GM12872 (cell line): Measurements from ENCODE around the gene LRP1B.

ENCODE experiments used
- TF ChIP-seq, protein P1 (sequence below): IDR thresholded peaks from 3 replicates; pipeline ENCODE4 v1.5.1; 2011; ENCODE audit warnings: low read depth, mild to moderate bottlenecking, low read length, moderate library complexity; ENCODE audit not compliant: insufficient read depth

Gene LRP1B

DNA sequence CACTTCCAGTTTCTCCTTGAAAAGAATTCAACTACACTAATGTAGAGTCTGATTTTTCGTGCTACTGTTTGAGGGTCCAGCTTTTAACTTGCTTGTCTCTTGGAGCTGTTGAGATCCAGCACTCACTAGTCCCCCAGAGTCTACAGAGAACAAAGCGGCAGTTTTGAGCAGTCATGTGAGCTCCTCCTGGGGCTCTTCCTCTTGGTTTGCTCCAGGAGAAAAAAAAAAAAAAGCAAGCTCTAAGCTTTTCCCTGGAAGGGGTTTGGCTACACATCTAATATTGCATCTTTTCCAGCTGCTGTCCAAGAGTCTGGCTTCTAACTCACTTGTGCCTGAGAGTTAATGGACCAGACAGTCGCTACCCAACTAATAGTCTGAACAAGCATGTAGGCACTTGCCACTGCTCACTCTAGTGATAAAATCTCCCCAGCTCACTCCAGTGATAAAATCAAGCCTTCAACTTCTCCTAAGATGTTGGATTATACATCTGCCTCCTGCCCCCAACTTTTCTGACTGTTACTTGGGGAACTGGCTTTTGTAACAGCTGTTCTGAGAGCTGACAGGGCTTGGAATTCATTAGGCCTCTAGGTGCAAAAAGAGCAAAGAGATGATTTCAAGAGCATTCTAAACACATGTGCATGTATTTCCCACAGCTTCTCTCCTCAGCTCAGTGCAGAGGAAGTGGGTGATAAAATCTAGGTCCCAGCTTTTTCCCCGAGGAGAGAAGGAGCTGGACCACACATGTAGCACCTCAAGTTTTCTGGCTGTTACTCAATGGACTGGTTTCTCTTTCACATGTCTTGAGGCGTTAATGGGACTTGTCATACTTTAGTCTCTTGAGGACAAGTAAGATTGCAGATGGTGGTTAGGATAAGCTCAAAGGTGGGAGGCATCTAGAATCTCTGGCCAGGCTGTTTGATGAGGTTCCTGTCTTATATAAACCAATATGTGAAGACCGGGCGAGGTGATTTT lies 750.5 kb downstream of the LRP1B start:
- TF ChIP-seq, protein P1, sequence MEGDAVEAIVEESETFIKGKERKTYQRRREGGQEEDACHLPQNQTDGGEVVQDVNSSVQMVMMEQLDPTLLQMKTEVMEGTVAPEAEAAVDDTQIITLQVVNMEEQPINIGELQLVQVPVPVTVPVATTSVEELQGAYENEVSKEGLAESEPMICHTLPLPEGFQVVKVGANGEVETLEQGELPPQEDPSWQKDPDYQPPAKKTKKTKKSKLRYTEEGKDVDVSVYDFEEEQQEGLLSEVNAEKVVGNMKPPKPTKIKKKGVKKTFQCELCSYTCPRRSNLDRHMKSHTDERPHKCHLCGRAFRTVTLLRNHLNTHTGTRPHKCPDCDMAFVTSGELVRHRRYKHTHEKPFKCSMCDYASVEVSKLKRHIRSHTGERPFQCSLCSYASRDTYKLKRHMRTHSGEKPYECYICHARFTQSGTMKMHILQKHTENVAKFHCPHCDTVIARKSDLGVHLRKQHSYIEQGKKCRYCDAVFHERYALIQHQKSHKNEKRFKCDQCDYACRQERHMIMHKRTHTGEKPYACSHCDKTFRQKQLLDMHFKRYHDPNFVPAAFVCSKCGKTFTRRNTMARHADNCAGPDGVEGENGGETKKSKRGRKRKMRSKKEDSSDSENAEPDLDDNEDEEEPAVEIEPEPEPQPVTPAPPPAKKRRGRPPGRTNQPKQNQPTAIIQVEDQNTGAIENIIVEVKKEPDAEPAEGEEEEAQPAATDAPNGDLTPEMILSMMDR, result no peak

DNA sequence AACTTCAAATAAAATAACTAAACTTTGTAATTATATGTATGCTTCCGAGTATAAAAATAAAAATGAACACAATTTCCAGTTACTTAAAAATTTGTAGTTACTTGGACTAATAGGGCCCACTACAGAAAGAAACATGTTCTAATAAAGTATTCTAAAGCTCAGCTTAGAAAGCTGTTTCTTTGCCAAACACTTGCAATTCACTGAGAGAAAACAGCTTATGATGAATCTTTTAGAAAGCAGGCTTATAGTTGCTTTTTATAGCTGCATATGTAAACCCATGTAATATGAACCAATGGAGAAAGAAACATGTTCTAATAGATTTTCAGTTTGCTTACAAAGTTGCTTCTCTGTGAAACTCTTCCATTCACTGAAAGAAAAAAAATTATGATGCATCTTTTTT lies 766.0 kb downstream of the LRP1B start:
- TF ChIP-seq, protein P1, result no peak

DNA sequence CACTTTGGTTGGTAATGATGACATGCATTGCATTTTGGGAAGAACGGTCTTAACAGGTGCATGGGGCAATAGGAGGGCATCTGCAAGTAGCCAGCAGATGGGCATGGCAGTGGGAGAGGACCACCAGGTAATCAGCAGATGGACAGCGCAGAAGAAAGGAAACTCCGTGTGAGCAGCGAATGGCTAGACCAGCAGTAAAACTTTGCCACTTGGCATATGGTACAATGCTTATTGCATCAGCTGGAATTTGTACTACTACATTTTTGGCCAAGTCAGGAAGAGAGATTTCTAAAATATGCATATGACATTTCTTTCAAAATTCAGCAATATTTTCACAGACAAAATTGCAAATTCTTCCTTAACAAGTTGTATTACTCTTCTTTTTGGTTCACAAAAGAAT lies 768.5 kb downstream of the LRP1B start:
- TF ChIP-seq, protein P1, result no peak

DNA sequence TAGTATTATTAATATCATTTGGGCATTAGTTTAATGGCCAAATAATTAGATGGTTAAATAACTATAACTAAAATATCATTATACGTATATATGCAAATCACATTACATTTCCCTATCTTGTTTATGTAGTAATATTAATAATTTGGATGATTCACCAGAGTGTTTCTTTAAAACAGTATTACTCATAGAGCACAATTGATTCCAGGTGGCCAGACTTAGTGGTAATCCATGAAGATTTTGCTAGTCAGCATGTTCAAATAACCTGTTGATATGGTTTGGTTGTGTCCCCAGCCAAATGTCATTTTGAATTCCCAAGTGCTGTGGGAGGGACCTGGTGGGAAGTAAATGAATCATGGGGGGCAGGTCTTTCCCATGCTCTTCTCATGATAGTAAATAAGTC lies 782.3 kb downstream of the LRP1B start:
- TF ChIP-seq, protein P1, result no peak

DNA sequence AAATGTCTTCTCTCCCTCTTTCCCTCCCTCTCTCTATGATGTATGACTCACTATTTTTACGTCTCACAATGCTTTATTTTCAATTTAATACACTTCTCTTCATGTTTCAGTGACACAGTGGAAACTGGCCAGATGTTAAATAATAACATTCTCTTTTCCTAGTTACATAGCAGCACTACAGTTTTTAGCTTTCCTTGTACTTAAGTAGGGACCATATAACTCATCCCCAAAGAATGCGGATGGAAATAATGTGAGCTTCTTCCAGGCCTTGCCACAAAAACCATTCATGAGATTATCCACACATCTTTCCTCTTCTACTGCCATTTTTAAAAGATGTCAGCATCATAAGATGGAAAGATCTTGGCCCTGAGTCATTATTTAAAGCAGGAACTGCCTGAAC lies 789.4 kb downstream of the LRP1B start:
- TF ChIP-seq, protein P1, result no peak

- TF ChIP-seq, protein P1, result no peak
Observed at GRCh38 chr2:141331127-141331526, 799.7 kb downstream of the LRP1B start.

DNA sequence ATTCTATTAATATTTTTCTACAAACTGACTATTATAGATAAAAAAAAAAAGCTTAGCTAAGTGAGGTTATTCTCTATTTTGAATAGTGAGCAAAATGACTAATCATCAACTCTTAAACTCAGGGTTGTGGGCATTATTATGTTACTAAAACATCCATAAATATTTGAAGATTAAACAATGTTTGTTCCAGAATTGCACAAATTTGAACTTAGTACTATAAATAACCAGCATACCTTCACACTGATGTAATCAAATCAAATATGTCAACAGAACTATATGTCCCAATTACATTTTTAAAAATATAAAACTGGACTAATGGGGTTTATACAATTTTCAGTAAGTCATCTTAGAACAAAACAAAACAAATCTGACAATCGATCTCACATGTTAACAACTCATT lies 800.9 kb downstream of the LRP1B start:
- TF ChIP-seq, protein P1, result no peak
